Smooth muscle cell (in vitro differentiated cells): ENCODE data around the gene MPPED1. TPM values are rescaled to one million over a fixed set of nuclear protein-coding genes. Genes with fewer than 3 reads are reported as not detected.

Experiments
- DNase-seq: peaks from one replicate; lab custom pipeline; 2025; ENCODE audit not compliant: unreplicated experiment; lab: John Stamatoyannopoulos, UW
- H2AFZ ChIP-seq: fragments of 200-600 bp; sonication (generic); 2 replicates; pipeline ENCODE4 v1.6.0; 2016; ENCODE audit warnings: antibody characterized with exemption, low read depth, mild to moderate bottlenecking
- H3F3A ChIP-seq: fragments of 200-600 bp; sonication (generic); 2 replicates; pipeline ENCODE4 v1.6.0; 2017; ENCODE audit warnings: antibody characterized with exemption, low read depth
- H3K27ac ChIP-seq: fragments of 200-600 bp; sonication (generic); 2 replicates; pipeline ENCODE4 v1.5.1; 2016; ENCODE audit warnings: low read depth, mild to moderate bottlenecking
- H3K27me3 ChIP-seq: fragments of 200-600 bp; sonication (generic); 2 replicates; pipeline ENCODE4 v1.6.1; 2016; ENCODE audit warnings: low read depth, mild to moderate bottlenecking
- H3K36me3 ChIP-seq: fragments of 200-600 bp; sonication (generic); 2 replicates; pipeline ENCODE4 v1.5.1; 2016; ENCODE audit warnings: low read depth
- H3K4me1 ChIP-seq: fragments of 200-600 bp; sonication (generic); 2 replicates; pipeline ENCODE4 v1.5.1; 2016; ENCODE audit warnings: low read depth
- H3K4me2 ChIP-seq: fragments of 200-600 bp; sonication (generic); 2 replicates; pipeline ENCODE4 v1.6.0; 2016; ENCODE audit warnings: mild to moderate bottlenecking
- H3K4me3 ChIP-seq: fragments of 200-600 bp; sonication (generic); 2 replicates; pipeline ENCODE4 v1.5.1; 2016; ENCODE audit warnings: mild to moderate bottlenecking
- H3K79me2 ChIP-seq: fragments of 200-600 bp; sonication (generic); 2 replicates; pipeline ENCODE4 v1.6.0; 2016; ENCODE audit warnings: low read depth, mild to moderate bottlenecking
- H3K9ac ChIP-seq: fragments of 200-600 bp; sonication (generic); 2 replicates; pipeline ENCODE4 v1.6.0; 2016; ENCODE audit warnings: low read depth
- H3K9me3 ChIP-seq: fragments of 200-600 bp; sonication (generic); replicated peaks from 2 replicates; pipeline ENCODE4 v1.5.1; 2016; ENCODE audit warnings: low read depth
- H4K20me1 ChIP-seq: fragments of 200-600 bp; sonication (generic); 2 replicates; pipeline ENCODE4 v1.6.0; 2016; ENCODE audit warnings: low read depth
- CTCF ChIP-seq: fragments of 200-600 bp; sonication (generic); IDR thresholded peaks from 2 replicates; pipeline ENCODE4 v1.5.1; 2017; ENCODE audit warnings: borderline replicate concordance, mild to moderate bottlenecking, antibody characterized with exemption; ENCODE audit not compliant: insufficient read depth, poor library complexity, severe bottlenecking
- WGBS: methylation state at CpG from one replicate; pipeline ENCODE4 v1.1.7; 2016; ENCODE audit warnings: low lambda C conversion rate; 5-methylcytosine and 5-hydroxymethylcytosine counted together
- polyA plus RNA-seq: library from polyadenylated mRNA; unstranded; fragments of >200 nt; fragmentation: Nextera tagmentation; extraction: Ambion mirVana; gene quantifications from 2 replicates; pipeline ENCODE4 v1.2.1, GENCODE V29; 2016
- total RNA-seq: library from RNA; depleted of rRNA; stranded (reverse); fragments of >200 nt; gene quantifications from 2 replicates; pipeline ENCODE4 v1.2.3, GENCODE V29; 2014

MPPED1 gene
- total and polyA plus RNA-seq, 2 experiments from 2014 or later, result not detected

- Histone ChIP-seq H3K4me2 (no peak overlapping the region), H3K9me3 (no peaks in the 10 kb centered on the region), H3K27me3 (peaks cover 3% of the 10 kb centered on the region), H2AFZ (no peak overlapping the region), H3F3A (no peaks in the 10 kb centered on the region), H3K27ac (no peak overlapping the region), H3K79me2 (no peaks in the 10 kb centered on the region), H4K20me1 (no peaks in the 10 kb centered on the region), H3K4me3 (no peak overlapping the region), H3K36me3 (no peaks in the 10 kb centered on the region), H3K9ac (no peak overlapping the region), H3K4me1 (no peaks in the 10 kb centered on the region)
- 93% methylated on average over 23 of the region's 23 CpGs for WGBS
- no peak for TF ChIP-seq CTCF
- DNase-seq, result no peak
Measured at GRCh38 chr22:43542681-43543521, 131.1 kb downstream of the MPPED1 start.

- WGBS, result 89% methylated on average over 12 of the region's 12 CpGs
- no peaks in the 10 kb centered on the region for H3K79me2 ChIP-seq
- H3K27ac ChIP-seq, result no peak overlapping the region
- no peak overlapping the region for H3K4me2 ChIP-seq
- no peak overlapping the region for H2AFZ ChIP-seq
- H3K27me3 ChIP-seq, result peaks cover 3% of the 10 kb centered on the region
- DNase-seq, result no peak
- no peaks in the 10 kb centered on the region for H4K20me1 ChIP-seq
- H3K4me3 ChIP-seq, result no peak overlapping the region
- no peaks in the 10 kb centered on the region for H3K36me3 ChIP-seq
- no peak overlapping the region for H3K9ac ChIP-seq
- no peaks in the 10 kb centered on the region for H3F3A ChIP-seq
- H3K9me3 ChIP-seq, result no peaks in the 10 kb centered on the region
- TF ChIP-seq CTCF, result no peak
- no peaks in the 10 kb centered on the region for H3K4me1 ChIP-seq
Measured at GRCh38 chr22:43543522-43544288, 131.9 kb downstream of the MPPED1 start.

GRCh38 chr22:43544289-43544673 lies 132.5 kb downstream of the MPPED1 start:
- no peaks in the 10 kb centered on the region for H3F3A ChIP-seq
- no peaks in the 10 kb centered on the region for H4K20me1 ChIP-seq
- H3K4me1 ChIP-seq, result no peaks in the 10 kb centered on the region
- DNase-seq, result no peak
- H3K9ac ChIP-seq, result no peak overlapping the region
- no peaks in the 10 kb centered on the region for H3K36me3 ChIP-seq
- H3K4me3 ChIP-seq, result no peak overlapping the region
- H3K9me3 ChIP-seq, result no peaks in the 10 kb centered on the region
- WGBS, result 89% methylated on average over 4 of the region's 4 CpGs
- H3K79me2 ChIP-seq, result no peaks in the 10 kb centered on the region
- H3K27me3 ChIP-seq, result peaks cover 3% of the 10 kb centered on the region
- TF ChIP-seq CTCF, result no peak
- no peak overlapping the region for H3K4me2 ChIP-seq
- no peak overlapping the region for H2AFZ ChIP-seq
- no peak overlapping the region for H3K27ac ChIP-seq
